Stimulated activated CD8-positive, alpha-beta memory T cell treated with anti-CD3 and anti-CD28 coated beads, Interleukin-7, amount 100 ng/mL, for 48 hours (primary cell): ENCODE measurements around the gene HJV.
"Not testable (repeated sequence)": the region's sequence is repeated elsewhere in the genome, so short reads cannot be mapped to it uniquely, and the experiment has no call there.

ENCODE experiments used
- DNase-seq, 2 donors: peaks; one replicate each; pipeline ENCODE4 v3.0.0-alpha.2; 2020; ENCODE audit warnings: low read depth in 1 of 2; ENCODE audit errors: extremely low read depth in 1 of 2

HJV gene, protein sequence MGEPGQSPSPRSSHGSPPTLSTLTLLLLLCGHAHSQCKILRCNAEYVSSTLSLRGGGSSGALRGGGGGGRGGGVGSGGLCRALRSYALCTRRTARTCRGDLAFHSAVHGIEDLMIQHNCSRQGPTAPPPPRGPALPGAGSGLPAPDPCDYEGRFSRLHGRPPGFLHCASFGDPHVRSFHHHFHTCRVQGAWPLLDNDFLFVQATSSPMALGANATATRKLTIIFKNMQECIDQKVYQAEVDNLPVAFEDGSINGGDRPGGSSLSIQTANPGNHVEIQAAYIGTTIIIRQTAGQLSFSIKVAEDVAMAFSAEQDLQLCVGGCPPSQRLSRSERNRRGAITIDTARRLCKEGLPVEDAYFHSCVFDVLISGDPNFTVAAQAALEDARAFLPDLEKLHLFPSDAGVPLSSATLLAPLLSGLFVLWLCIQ

DNA sequence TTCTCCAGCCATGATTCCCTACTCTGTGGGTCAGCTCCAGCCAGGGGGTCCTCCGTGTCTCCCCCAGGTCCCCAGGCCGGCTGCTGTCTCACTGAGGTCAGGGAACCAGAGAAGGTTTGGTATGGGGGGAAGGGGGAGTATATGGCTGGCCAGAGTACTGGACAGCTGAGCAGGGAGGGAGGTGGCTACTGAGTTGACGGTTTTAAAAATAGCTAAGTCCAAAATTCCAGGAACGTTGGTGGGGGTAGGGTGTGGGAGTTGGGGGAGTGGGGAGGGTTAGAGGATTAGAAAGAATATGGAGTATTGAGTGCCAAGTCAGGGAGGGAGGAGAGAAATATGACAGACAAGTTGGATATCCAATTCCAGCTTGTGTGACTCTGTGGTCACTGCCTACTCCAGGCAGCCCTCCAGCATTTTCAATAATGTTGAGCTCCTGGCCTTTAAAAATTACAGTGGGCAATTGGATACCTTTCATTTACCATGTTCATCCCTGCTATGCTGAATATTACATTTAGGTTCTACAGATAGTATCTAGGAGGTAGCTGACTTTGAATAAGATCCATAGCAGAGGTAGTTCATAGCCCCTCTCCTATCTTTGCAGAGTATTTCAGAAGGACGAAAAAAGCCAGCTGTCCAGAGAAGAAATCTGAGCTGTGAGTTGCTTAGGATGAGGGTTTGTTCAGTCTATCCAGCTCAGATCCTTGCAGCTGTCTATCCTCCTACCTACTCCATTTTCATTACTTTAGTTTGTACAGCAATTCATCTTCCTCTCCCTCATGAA, at the start of gene HJV:
Gene HJV, minus strand, starts transcription at position 114 of the 781 bp plus-strand sequence. CDS start 1,504 bp downstream, outside the sequence.
- no peak for DNase-seq

DNA sequence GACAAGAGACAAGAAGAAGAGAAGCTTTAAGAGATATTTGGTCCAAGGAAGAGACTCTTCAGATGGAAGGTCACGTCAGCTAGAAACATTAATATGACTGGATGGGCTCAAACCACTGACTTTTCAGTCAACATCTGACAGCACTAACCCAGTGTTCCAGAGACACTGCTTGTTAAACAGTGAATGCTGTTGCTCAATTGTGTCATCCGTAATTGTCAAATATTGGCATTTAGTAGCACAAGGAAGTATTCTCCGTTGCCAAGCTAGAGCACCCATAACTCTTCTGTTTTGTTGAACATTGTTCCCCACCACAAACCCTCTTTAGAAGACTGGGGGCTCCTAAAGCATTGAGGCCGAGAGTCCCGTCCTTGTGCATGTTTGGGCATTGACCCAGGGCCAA, 37.6 kb upstream of the HJV start:
- not testable (repeated sequence) for DNase-seq

DNA sequence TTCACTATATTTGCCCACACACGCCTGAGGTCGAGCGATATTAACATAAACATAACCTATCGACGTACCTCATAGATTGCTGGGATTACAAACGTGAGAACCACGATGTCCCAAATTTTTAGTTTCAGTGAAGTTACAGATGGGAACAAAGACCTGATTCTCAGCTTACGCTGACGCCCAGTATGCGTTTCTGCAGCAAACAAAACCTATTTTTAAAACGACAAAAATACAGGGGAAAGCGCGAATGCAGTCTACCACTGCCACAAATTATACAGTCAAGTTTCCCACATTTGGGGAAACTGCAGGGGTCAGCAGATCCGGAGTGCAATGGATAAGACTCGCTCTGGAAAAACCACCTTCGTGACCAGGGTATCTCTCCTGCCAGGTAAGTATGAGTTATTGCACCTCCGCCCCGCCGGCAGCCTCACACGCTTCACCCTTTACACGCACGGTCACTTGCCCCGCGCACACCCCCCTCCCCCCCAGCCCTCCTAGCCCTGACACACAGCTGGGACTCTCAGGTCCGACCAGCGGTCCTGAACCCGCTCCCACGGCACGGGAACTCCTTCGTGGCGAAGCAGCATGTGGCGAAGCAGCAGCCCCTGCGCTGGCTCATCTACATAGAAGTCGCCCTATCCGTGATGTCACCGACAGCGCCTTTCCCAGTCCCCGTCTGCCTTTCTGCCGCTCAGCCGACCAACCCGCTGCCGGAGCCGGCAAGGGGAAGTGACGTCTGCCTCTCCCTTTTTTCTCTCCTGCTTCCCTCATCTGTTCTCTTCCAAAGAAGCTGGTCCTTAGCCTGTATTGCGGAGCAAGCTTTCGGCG, 30.5 kb upstream of the HJV start:
- DNase-seq = peak; percentile 58 to 81

DNA sequence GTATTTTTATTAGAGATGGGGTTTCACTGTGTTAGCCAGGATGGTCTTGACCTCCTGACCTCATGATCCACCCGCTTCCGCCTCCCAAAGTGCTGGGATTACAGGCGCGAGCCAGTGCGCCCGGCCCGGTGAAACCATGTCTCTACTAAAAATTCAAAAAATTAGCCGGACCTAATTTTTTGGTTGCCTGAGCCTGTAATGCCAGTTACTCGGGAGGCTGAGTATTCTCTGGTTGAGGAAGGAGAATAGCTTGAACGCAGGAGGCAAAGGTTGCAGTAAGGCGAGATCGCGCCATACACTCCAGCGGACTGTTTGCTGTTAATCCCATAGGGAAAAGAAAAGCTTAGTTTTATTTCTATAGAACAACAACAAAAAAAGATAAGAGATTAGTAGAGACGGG, 29.9 kb upstream of the HJV start:
- no peak for DNase-seq

DNA sequence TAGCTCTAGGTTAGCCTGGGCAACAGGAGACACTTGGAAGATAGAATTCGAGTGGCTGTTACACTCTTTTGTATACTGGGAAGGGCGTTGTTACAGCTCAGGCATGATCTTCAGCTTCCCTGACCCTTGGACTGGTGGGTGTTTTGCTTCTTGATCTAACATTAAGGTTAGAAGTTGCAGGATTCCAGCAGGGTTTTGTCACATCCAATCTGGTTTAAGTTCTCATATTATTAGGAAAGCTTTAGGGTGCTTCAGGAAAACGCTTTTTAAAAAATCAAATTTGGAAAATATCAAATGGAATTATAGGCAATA, 29.1 kb upstream of the HJV start:
- DNase-seq = not testable (repeated sequence)

DNA sequence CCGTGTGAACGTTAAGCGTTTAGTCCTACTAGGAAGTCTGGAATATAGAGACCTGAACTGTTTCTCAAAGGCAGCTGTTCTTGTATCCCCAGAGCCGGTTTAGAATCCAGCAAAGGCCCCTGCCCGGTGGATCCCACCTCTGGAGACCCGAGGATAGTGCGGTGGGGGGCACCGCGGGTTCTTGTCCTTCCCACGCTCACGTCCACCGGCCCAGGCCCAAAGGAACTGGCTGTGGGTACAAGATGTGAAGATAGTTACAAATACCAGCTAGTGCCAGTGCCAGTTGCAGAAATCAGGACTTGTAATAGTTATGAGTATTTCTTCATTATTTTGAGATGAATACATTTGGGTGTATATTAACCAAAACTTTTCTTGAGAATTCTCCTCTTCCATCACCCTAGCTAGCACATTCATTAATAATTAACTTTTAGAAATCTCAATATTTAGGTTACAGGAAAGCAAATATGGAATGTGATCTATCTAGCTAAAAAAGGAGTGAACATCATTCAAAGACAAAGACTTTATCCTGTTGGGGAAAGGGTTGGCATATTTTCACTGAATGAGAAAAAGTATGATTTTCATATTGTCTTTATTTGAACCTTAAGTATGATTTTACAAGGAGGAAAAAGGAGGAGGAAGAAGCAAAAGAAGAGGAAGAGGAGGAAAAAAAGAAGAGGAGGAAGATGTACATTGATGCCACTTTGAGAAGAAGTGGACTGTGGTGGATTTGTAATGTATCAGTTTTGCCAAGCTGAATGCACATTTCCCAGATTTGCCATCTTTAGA, 28.5 kb upstream of the HJV start:
- not testable (repeated sequence) for DNase-seq

DNA sequence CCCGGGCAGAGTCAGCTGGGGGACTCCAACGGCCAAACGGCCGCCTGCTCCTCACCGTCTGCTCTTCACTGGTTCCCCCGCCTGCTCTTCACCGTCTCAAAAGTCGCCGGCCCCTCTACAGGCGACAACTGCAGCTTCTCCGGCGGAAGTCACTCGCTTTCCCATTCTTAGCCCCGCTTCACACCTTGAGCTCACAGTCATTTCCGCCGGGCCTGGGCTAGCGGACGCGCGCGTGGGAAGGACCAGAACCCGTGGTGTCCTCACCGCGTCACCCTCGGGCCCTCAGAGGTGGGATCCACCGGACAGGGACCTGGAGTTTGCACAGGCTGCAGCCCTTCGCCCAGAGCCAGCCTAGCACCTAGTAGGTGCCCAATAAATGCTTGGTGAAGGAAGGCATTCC, 27.9 kb upstream of the HJV start:
- no peak for DNase-seq

DNA sequence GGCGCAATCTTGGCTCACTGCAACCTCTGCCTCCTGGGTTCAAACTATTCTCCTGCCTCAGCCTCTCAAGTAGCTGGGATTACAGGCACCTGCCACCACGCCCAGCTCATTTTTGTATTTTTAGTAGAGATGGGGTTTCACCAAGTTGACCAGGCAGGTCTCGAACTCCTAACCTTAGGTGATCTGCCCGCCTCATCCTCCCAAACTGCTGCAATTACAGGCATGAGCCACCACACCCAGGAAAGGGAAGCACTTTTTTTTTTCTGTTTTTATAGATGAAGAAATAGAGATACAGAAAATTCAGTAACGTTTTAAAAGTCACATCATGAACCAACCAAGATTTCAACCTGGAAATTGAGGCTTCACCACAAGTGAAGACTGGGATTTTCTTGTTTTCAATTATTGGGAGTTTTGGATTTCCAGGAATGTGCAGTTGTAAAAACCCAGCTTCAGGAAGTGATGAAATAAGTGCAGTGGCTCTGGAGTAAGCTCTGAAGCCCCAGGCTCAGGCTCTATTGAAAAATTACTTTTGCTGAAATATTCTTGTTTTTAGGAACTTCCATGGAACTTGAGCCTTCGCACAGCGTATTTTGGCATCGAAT, 27.1 kb upstream of the HJV start:
- not testable (repeated sequence) for DNase-seq

DNA sequence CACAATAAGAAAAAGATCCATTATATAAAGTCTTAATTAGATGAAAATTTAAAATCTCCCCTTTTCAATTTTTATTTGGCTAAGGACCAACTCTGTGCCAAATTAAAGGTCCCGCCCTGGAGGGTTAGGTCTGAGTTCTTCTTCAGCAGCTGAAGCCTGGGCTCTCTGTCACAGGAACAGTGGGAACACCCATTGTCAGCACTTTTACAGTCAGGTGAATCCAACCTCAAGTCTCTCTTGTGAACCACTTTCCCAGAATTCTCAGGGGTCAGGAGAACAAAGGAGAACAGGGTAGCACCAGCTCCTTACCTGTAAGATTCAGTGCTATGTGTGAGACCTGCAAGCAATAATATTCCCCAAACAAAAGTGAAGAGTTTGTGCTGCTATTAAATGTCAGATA, 25.1 kb upstream of the HJV start:
- DNase-seq = no peak

DNA sequence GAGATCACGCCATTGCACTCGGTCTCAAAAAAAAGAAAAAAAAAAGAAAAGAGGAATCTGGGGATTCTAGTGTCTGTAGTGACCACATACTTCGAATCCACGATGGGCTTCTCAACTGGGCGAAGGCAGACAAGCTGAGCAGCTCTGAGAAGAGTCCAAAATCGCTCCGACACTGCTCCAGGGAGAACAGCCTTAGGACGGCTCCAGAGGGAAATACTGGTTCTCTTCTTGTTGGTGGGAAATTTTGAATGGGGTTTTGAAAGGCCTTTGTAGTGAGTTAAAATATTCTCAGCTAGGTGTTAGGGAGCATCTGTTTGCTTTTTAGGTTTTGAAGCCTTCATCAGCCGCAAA, 18.3 kb upstream of the HJV start:
- DNase-seq = no peak

DNA sequence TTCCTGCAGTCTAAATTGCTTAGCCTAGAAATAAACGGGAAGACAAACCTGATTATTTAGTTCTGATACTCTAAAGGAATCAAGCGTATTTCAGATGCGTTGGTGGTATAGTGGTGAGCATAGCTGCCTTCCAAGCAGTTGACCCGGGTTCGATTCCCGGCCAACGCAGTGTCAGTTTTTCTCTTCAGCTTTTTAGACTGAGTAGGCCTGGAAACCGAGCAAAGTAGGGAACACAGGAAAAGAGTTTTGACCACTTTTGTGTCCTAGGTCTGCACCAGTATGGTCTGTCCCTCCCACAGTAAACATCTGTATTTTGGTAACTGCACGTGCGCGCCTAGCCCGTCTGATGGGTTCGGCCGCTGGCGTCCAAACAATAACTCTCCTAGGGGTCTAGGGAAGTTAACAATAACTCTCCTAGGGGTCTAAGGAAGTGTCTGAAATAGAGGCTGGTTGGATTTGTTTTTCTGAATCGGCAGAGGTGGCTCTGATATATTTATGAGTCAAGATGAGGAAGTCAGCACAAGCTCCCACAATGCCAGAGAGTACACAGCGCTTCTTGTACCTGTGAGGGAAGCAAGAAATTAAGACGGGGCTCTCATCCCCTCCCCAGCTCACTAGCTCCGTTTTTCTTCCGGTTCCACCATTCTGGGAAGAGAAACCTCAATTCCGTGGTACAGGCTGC, 15.6 kb upstream of the HJV start:
- peak; percentile 47 to 59 for DNase-seq

DNA sequence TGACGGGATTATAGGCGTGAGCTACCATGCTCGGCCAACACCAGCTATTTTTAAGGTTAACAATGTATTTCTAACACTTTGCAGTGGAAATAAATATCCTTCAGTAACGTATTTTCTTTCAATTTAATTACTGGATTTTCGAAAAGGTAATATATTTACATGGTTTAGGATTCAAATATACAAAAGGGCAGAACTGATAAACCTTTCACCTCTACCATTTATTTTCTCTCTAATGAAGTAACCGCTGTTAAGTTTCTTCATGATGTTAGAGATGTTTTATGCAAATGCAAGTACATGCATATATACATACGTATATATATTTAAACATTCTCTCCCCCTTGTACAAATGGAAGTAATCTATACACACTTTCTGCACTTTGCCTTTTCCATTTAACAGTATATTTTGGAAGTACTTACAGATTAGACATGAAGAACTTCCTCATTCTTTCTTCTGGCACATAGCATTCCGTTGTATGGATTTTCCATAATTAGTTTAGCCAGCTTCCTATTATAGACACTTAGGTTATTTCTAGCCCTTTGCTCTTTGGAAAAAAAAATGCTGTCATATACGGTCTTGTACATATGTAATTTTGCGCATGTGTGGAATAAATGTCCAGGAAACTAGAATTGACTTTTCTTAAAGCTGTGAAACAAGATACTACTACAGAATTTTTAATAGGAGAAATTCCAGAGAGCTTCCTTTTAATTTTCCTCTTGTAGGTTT, 14.9 kb upstream of the HJV start:
- DNase-seq = no peak

DNA sequence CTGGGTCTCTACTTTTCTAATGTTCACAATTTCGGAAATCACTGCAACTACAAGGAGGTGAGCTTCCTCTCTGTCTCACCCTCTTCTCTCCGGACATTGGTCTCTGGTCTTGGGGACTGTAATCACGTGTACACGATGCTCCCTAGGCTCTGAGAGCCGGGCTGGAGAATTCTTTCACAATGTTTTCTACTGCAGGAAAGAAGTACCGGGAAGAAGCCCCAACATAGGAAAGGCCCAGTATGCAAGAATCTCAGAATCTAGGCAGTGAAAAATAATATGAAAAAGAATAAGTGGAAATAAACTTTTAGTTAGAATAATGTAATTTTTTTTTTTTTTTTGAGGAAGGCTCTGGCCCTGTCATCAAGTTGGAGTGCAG, 13.5 kb upstream of the HJV start:
- no peak for DNase-seq

DNA sequence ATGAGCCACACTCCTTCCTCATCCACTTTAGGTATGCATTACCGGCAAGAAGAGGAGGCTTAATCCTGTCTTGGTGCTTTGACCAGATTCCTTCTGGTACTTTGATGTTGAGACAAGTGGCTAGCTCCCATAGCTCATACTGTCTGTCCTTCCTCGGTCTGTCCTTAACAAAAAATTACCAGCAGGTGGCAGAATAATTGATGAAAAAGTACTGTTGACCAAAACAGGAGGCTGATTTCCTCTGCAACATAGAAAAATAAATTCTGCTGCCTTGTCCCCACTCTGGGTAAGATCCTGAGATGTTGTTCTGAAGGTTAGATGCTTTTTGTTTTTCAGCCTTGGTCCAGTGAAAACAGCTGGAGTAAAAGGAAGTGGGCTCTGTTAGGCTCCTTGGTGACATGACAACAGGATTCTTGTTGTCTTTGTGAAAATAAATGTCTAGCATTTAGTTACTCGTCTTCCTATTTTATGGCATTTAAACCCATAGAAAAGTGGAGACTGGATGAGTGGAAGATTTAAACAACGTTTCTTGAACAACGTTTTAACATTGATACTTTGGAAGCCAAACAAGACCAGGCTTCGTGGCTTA, 11.2 kb upstream of the HJV start:
- DNase-seq = no peak

DNA sequence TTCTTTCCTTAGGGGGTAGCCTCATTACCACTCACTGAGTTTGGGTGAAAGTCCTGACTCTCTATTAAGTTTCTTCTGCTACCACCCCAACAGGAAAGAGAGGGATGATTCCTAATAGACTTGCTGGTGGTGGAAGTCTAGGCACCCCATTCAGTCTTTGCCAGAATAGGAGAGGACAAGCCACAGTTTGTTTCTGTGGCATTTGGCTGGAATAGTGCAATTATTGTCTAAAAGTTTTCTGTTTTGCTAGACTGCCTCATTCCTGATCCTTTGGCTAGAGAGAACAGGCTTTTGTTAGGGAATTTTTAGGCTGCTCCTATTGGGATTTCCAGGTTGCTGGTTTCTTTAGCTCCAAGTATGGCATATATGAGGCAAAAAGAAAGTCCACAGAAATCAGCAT, 9.9 kb upstream of the HJV start:
- DNase-seq = no peak

DNA sequence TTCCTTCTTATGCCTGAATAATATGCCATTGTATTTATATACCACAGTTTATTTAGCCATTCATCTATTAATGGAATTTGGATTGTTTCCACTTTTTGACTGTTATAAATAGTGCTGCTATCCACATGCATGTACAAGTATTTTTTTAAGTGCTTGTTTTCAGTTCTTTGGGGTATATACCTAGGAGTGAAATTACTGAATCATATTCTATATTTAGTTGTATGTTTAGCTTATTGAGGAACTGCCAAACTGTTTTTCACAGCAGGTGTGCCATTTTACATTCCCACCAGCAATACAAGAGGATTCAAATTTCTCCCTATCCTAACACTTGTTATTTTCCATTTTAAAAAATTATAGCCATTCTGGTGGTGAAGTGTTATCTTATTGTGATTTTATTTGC, 7.6 kb upstream of the HJV start:
- DNase-seq = no peak

DNA sequence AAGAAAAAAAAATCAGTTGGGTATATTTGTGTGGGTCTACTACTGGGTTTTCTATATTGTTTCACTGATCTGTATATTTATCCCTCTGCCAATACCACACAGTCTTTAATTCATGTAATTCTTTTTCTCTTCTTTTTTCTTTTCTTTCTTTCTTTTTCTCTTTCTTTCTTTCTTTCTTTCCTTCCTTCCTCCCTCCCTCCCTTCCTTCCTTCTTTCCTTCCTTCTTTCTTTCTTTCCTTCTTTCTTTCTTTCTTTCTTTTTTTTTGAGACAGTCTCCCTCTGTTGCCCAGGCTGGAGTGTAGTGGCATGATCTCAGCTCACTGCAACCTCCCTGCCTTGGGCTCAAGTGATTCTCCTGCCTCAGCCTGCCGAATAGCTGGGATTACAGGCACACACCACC, 5.1 kb upstream of the HJV start:
- DNase-seq = not testable (repeated sequence)

DNA sequence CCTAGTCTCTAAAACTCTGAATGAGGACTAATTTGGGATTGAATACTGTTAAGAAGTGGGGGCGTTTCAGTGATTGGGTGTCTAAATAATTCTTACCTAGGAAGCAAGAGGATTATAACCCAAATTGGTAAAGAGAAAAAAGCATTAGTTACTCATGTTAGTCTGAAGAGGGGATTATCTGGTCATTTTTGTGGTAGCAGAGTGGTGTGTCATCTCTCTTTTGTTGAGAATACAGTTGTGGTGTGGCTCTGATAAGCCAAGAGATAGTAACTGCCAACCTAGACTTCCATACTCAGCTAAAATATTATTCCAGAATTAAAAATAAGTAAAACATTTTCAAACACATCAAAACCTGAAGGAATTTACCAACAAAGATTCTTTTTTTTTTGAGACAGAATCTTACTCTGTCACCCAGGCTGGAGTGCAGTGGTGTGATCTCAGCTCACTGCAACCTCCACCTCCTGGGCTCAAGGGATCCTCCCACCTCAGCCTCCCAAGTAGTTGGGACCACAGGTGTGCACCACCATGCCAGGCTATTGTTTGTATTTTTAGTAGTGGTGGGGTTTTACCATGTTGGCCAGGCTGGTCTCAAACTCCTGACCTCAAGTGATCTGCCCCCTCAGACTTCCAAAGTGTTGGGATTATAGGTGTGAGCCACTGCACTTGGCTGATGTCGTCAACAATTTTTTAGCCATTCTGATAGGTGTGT, 4.4 kb upstream of the HJV start:
- DNase-seq = not testable (repeated sequence)
